Keratinocyte (primary cell): Measurements from ENCODE around the gene GKN2. TPM values are rescaled to one million over a fixed set of nuclear protein-coding genes. Genes with fewer than 3 reads are reported as not detected.

Source experiments
- DNase-seq: peaks from one replicate; pipeline ENCODE4 v3.0.0-alpha.2; 2011; ENCODE audit warnings: low read depth, missing footprints, low spot score
- FAIRE-seq: peaks from 2 replicates; lab custom pipeline; 2011; peaks lifted over from hg19 to GRCh38; lab: Jason Lieb, UNC
- H2AFZ ChIP-seq: 2 replicates; pipeline ENCODE4 v1.6.0; 2012; ENCODE audit warnings: low read length, control low read depth, inconsistent platforms; ENCODE audit not compliant: control insufficient read depth
- H3K27ac ChIP-seq: 2 replicates; pipeline ENCODE4 v1.5.1; 2011; ENCODE audit warnings: low read length; ENCODE audit not compliant: control insufficient read depth, insufficient read depth
- H3K27me3 ChIP-seq: 3 replicates; pipeline ENCODE4 v1.6.0; 2011; ENCODE audit warnings: low read length; ENCODE audit not compliant: control insufficient read depth, insufficient read depth; ENCODE audit errors: extremely low read depth
- H3K36me3 ChIP-seq, 2 experiments: 2 replicates in 1 of 2; 3 replicates in 1 of 2; pipeline ENCODE4 v1.5.1; 2011; ENCODE audit warnings: low read length in 2 of 2, mild to moderate bottlenecking in 1 of 2; ENCODE audit not compliant: control insufficient read depth in 2 of 2, insufficient read depth in 2 of 2; ENCODE audit errors: extremely low read depth in 1 of 2
- H3K4me1 ChIP-seq: 3 replicates; pipeline ENCODE4 v1.5.1; 2011; ENCODE audit warnings: low read length; ENCODE audit not compliant: control insufficient read depth, insufficient read depth; ENCODE audit errors: extremely low read depth
- H3K4me2 ChIP-seq: 3 replicates; pipeline ENCODE4 v1.6.0; 2011; ENCODE audit warnings: low read depth, low read length; ENCODE audit not compliant: control insufficient read depth, insufficient read depth; ENCODE audit errors: extremely low read depth
- H3K4me3 ChIP-seq, 3 experiments: fragments of 200-600 bp in 1 of 3; sonication (generic) in 1 of 3; 2 replicates in 2 of 3; 3 replicates in 1 of 3; pipeline ENCODE4 v1.5.1; 2011 to 2016; ENCODE audit warnings: low read length in 3 of 3, mild to moderate bottlenecking in 3 of 3, control low read depth in 2 of 3, inconsistent platforms in 1 of 3, low read depth in 1 of 3, mixed read lengths in 1 of 3, mixed run types in 1 of 3, moderate library complexity in 1 of 3; ENCODE audit not compliant: control insufficient read depth in 2 of 3, insufficient read depth in 2 of 3; ENCODE audit errors: extremely low read depth in 1 of 3
- H3K79me2 ChIP-seq: 2 replicates; pipeline ENCODE4 v1.6.0; 2012; ENCODE audit warnings: low read length; ENCODE audit not compliant: control insufficient read depth, insufficient read depth
- H3K9ac ChIP-seq: 3 replicates; pipeline ENCODE4 v1.6.0; 2011; ENCODE audit warnings: low read length; ENCODE audit not compliant: control insufficient read depth, insufficient read depth; ENCODE audit errors: extremely low read depth
- H3K9me1 ChIP-seq: 3 replicates; pipeline ENCODE4 v1.6.0; 2011; ENCODE audit warnings: low read length; ENCODE audit not compliant: control insufficient read depth, insufficient read depth; ENCODE audit errors: extremely low read depth
- H3K9me3 ChIP-seq: 2 replicates; pipeline ENCODE4 v1.5.1; 2012; ENCODE audit warnings: low read depth, low read length; ENCODE audit not compliant: control insufficient read depth
- H4K20me1 ChIP-seq: 3 replicates; pipeline ENCODE4 v1.6.0; 2011; ENCODE audit warnings: low read length; ENCODE audit not compliant: control insufficient read depth, insufficient read depth; ENCODE audit errors: extremely low read depth
- EZH2 ChIP-seq: IDR thresholded peaks from one replicate; pipeline ENCODE4 v1.6.1; 2012; ENCODE audit warnings: inconsistent platforms, mild to moderate bottlenecking, low read length, moderate library complexity
- dilution Hi-C: fragments of 300-500 bp; cut with MboI; formaldehyde crosslinking; loops from one replicate; pipeline ENCODE4 v1.7.0; 2020; ENCODE audit warnings: low sequenced_read_pairs; ENCODE audit not compliant: extremely low pct_ligation_motif_present
- polyA plus RNA-seq, 5 experiments: library from polyadenylated mRNA; depleted of rRNA in 3 of 5; stranded (reverse) in 3 of 5; stranded (forward) in 1 of 5; unstranded in 1 of 5; fragments of >200 nt; gene quantifications; 1 replicate in 1 of 5; 2 replicates in 3 of 5; 3 replicates in 1 of 5; pipeline versions ENCODE4 v1.2.1 to v1.2.3, GENCODE V29; 2011 to 2012; ENCODE audit warnings: missing spikeins in 2 of 5, low read depth in 1 of 5, low replicate concordance in 1 of 5
- TF ChIP-seq, protein P1 (sequence below), 3 experiments: IDR thresholded peaks in 1 of 3; conservative IDR thresholded peaks in 1 of 3; optimal IDR thresholded peaks in 1 of 3; 2 replicates in 2 of 3; 3 replicates in 1 of 3; pipeline versions ENCODE3 to v1.5.1; 2011; ENCODE audit warnings: low read length in 3 of 3, mild to moderate bottlenecking in 3 of 3, moderate library complexity in 2 of 3, control low read depth in 1 of 3, inconsistent platforms in 1 of 3; ENCODE audit not compliant: insufficient read depth in 2 of 3; ENCODE audit errors: extremely low read depth in 1 of 3

The GKN2 gene
- polyA plus RNA-seq, 1 donor (not counting 4 experiments of a cell fraction or from before 2014, with no cell fraction given), result 0.08 TPM

DNA sequence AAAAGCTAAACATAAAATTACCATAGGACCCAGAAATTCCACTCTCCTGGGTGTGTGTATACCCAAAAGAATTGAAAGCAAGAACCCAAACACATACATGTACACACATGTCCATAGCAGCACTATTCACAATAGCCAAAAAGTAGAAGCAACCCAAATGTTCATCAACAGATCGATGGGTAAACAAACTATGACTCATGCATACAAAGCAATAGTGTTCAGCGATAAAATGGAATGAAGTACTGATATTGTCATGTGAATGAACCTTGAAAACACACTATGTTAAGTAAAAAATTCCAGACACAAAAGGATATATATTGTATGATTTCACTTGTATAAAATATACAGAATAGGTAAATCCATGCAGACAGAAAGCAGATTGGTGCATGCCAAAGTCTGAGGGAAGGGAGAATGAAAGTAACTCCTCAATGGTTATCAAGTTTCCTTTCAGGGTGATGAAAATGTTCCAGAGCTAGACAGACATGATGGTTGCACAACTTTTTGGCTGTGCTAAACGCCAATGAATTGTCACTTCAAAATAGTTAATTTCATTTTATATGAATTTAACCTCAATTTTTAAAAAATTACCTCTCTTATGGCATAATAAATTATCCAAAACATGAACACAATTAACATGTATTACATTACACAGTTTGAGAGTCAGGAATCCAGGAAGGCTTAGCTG lies 35.5 kb downstream of the GKN2 start:
- Histone ChIP-seq H3K27me3 (no peaks in the 10 kb centered on the region), H3K27ac (no peak overlapping the region), H3K9me1 (no peaks in the 10 kb centered on the region), H3K4me2 (no peak overlapping the region), H3K9me3 (no peaks in the 10 kb centered on the region), H2AFZ (no peak overlapping the region), H4K20me1 (no peaks in the 10 kb centered on the region), H3K4me3 (no peak overlapping the region), H3K79me2 (no peaks in the 10 kb centered on the region), H3K4me1 (peaks cover 29% of the 10 kb centered on the region), H3K36me3 (no peaks in the 10 kb centered on the region), H3K9ac (no peak overlapping the region)
- dilution Hi-C loops, result no loop called here
- DNase-seq (no peak), FAIRE-seq (peak; percentile 53)
- TF ChIP-seq, protein P1, sequence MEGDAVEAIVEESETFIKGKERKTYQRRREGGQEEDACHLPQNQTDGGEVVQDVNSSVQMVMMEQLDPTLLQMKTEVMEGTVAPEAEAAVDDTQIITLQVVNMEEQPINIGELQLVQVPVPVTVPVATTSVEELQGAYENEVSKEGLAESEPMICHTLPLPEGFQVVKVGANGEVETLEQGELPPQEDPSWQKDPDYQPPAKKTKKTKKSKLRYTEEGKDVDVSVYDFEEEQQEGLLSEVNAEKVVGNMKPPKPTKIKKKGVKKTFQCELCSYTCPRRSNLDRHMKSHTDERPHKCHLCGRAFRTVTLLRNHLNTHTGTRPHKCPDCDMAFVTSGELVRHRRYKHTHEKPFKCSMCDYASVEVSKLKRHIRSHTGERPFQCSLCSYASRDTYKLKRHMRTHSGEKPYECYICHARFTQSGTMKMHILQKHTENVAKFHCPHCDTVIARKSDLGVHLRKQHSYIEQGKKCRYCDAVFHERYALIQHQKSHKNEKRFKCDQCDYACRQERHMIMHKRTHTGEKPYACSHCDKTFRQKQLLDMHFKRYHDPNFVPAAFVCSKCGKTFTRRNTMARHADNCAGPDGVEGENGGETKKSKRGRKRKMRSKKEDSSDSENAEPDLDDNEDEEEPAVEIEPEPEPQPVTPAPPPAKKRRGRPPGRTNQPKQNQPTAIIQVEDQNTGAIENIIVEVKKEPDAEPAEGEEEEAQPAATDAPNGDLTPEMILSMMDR (optimal IDR thresholded peaks at IDR 0.05 in 1 of 3, IDR thresholded peaks at IDR 0.05 in 1 of 3, conservative IDR thresholded peaks at IDR 0.05 in 1 of 3; ENCODE audit: extremely low read depth in 1 of 3, insufficient read depth in 2 of 3, low read length in 3 of 3), result no peak
- TF ChIP-seq EZH2, result no peak

DNA sequence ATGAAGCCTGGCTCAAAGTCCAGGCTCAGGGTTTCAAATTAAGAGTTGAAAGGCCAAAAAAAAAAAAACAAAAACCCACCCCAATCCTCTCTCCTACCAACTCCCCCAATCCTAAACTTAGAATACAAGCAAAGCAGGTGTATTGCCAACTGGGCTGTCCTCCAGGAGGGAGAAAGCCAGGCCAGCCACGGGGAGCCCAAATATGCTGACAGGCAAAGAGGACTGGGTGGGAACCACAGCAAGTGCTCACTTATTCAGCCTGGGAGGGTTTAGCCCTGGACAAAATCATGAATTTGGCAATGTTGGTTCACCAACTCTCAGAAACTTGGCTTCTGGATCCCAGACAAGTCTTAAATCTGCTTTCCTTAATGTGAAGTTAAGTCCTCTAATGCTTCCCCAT lies 36.5 kb downstream of the GKN2 start:
- Histone ChIP-seq H3K9ac (no peak overlapping the region), H3K79me2 (no peaks in the 10 kb centered on the region), H3K27me3 (no peaks in the 10 kb centered on the region), H3K27ac (no peak overlapping the region), H3K4me1 (peaks cover 32% of the 10 kb centered on the region), H3K4me3 (no peak overlapping the region), H4K20me1 (no peaks in the 10 kb centered on the region), H2AFZ (no peak overlapping the region), H3K36me3 (no peaks in the 10 kb centered on the region), H3K4me2 (no peak overlapping the region), H3K9me3 (no peaks in the 10 kb centered on the region), H3K9me1 (no peaks in the 10 kb centered on the region)
- TF ChIP-seq, protein P1 (optimal IDR thresholded peaks at IDR 0.05 in 1 of 3, IDR thresholded peaks at IDR 0.05 in 1 of 3, conservative IDR thresholded peaks at IDR 0.05 in 1 of 3; ENCODE audit: extremely low read depth in 1 of 3, insufficient read depth in 2 of 3, low read length in 3 of 3), result no peak
- no peak for TF ChIP-seq EZH2
- DNase-seq (no peak), FAIRE-seq (no peak)
- dilution Hi-C loops, result no loop called here
